GM11168 (cell line): ENCODE measurements around the gene RXFP4.
"Not testable (repeated sequence)": the region's sequence is repeated elsewhere in the genome, so short reads cannot be mapped to it uniquely, and the experiment has no call there.

Experiments used
- in situ Hi-C: fragments of 300-500 bp; cut with MboI; formaldehyde crosslinking; loops from one replicate; pipeline ENCODE4 v1.12.0; 2022; ENCODE audit warnings: low sequenced_read_pairs; ENCODE audit not compliant: unreplicated experiment

The RXFP4 gene

DNA sequence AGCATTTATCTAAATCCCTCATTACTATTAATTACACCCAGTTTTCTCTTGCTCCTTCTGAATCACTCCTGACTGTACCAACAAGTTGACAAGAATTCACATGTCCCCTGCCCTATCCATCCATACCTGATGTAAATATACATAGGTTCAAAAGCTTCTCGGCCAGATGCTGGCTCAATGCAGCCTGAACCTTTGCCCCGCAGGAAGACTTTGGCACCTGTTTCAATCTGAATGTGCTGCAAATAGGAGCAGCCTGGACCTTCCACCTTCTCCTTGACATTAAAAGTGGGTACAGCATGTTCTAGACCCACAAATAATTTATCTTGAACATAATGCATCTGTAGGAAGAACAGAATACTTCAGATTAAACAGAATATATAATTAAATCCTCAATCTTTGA, 15.9 kb upstream of the RXFP4 start:
- in situ Hi-C loops, result no loop called here

DNA sequence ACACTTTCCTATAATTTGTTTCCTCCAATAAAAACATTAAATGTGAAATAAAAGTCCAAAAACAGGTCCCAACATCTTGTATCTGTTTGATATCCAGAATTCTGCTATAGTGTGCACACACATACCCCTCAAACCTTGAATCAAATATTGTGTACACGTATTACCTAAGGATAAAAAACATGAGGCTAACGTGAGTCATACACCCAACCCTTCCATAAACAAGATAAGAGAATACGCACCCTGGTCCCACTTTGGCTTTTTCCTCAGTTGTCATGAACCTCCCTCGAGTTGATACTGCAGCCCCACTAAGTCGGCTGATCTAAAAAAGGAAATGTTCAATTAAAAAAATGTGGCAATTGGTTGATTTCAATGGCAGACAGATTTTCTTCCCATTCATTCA, 12.4 kb upstream of the RXFP4 start:
- in situ Hi-C loops, result no loop called here

DNA sequence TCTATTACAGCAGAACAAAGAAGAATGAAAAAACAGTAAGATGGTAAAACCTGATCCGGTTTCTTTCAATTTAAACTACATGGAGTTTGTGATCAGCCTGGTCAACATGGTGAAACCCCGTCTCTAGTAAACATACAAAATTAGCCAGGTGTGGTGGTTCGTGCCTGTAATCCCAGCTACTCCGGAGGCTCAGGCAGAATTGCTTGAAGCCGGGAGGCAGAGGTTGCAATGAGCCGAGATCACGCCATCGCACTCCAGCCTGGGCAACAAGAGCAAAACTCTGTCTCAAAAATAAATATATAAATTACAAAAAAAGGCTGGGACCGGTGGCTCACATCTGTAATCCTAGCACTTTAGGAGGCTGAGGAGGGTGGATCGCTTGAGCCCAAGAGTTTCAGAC, 10.7 kb upstream of the RXFP4 start:
- in situ Hi-C loops, result not testable (repeated sequence)

DNA sequence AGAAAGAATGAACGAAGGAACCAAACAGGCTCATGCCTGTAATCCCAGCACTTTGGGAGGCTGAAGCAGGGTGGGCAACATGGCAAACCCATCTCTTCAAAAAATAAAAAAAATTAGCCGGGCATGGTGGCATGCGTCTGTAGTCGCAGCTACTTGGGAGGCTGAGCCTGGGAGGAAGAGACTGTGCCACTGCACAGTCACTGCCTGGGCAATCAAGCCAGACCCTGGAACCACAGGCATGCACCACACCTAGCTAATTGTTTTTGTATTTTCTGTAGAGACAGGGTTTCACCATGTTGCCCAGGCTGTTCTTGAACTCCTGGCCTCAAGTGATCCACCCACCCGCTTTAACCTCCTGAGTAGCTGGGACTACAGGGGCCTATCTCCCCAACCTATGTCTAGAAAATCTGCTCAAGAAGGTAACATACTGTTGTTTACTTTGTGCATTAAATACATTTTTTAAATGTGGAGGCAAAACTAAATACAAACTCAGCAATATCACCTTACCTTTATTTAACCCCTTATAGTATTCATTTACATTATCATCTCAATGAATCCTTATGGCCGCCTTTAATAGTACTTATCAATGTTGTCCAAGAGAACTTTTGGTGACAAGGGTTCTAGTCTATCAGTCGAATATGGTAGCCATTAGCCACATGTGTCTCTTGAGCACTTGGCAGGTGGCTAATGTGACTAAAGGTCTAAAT, 10.0 kb upstream of the RXFP4 start:
- in situ Hi-C loops, result no loop called here

DNA sequence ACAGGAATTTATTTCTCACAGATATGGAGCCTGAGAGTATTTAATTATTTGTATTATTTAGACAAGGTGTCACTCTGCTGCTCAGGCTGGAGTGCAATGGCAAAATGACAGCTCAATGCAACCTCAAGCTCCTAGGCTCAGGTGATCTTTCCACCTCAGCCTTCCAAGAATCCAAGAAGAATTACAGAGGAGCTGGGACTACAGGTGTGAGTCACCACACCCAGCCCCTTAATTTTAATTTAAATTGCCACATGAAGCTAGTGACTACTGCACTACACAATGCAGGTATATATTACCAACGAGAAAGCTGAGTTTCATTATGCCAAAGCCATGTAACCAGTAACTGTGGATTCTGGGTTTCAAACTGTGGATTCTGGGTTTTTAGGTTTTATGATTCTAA, 9.4 kb upstream of the RXFP4 start:
- in situ Hi-C loops, result no loop called here

DNA sequence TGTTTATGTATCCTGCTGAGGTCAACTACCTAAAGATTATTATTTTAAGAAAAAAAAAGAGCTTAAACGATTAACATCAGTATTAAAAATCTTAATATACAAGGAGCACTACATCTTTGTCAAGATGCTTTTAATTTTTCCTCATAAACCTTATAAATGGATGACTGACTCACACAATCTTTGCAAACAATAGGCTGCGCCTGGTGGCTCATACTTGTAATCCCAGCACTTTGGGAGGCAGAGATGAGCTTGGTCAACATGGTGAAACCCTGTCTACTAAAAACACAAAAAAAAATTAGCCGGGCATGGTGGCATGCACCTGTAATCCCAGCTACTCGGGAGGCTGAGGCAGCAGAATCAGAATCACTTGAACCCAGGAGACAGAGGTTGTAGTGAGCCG, 9.0 kb upstream of the RXFP4 start:
- in situ Hi-C loops, result no loop called here

DNA sequence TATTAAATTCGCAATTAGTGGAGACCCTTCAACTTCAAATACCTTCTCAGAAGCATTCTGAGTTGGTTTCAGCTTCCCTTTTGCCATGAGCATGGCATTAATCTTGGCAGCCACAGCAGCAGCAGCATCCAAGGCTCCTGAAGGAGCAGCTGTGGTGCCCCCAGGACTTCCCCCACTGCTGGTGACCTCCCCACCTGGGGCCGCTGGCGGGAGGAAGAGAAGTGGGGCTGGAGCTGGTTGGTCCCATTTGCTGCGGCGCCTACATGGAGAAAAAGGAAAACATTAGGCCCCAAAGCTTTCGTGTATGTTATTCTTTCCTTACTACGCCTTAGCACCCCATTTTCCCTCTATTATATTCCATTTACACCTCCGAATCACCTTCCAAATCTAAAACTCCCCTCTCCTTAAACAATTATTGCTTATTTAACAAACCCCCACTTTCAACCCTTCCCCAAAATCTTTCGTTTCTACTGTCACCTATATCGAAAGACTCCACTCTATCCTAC, 7.8 kb upstream of the RXFP4 start:
- in situ Hi-C loops, result no loop called here

DNA sequence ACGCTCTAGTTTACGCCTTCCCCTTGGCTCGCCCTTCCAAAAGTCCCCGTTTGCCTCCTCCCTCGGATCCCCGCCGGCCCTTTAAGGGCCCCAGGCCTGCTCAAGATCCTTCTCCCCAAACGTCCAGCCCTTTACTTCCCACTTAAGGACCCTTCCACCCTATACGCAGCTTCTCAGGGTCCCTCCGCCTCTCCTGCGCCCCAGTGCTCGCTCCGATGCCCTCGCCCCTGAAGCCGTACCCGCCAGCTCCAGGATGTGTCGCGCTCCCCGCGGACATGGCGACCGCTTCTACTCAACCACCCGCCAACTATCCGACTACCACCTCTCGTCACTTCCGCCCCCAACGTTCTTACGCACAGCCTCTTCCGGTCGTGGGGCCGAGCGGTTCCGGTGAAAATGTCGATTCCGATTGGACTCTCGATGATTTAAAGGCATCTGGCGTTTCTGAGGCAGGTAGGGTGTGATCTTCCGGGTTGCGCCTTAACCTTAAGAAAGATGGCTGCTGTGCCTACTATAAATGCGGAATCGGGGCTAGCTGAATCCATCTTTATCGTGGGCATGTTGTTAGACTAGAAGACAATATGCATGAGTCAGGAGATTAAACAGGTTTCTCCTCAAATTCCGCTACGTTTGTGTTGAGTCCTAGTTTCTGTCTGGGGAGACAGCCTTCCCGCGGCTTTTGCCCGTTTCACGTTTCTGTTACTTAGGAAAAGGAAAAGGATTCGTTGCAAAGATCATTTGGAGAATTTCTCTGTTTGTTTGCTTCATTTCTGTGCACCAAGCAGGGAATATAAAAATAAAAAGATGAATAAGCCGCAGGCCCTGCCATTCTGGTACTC, 7.1 kb upstream of the RXFP4 start, which contains the start of gene KHDC4:
TSS of gene KHDC4 (minus strand) at position 317 of the 839 bp plus-strand sequence. CDS start at position 277, 40 bp downstream.
- in situ Hi-C loops, result no loop called here

DNA sequence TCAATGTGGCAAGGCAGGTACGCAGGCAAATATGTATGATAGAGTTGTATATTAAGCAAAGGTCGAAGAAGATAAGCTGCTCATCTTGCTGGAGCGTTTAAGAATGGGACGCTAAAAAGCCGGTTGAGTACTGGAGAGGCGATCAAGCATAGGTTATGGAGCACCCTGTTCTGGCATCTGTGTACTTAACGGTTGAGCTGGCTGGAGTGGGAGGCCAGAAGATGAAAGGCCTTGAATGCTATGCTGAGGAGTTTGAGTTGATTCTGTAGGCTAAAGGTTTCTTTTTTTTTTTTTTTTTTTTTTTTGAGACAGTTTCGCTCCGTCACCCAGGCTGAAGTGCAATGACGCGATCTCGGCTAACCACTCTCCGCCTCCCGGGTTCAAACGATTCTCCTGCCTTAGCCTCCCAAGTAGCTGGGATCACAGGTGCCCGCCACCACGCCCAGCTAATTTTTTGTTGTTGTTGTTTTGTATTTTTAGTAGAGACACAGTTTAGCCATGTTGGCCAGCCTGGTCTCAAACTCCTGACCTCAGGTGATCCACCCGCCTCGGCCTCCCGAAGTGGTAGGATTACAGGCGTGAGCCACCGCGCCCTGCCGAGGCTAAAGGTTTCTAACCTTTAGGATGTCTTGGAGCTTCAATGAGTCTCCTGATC, 6.4 kb upstream of the RXFP4 start:
- in situ Hi-C loops, result loop anchor here (5.0 kb wide), 1 partner anchor 52 kb away; no protein-coding TSS in a partner anchor

DNA sequence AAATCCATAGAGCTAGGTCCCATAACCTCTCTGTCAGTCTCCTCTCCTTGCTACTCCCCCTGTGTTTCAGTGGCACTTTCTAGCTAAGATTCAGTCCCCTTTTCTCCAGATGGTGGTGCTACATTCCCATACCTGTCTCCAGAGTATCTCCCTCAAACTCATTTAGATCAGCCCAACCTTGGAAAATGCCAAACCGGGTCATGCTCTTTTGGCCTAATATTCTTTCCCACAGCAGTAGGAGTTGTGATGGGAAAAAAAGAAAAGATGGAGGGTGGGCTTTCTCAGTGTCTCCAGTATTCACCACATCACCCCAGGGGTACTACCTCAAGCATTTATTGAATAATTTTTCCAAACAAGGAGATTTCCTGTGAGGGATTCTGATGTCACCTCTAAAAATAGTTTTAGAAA, 3.2 kb upstream of the RXFP4 start:
- in situ Hi-C loops, result loop anchor here (5.0 kb wide), 1 partner anchor 49 kb away; no protein-coding TSS in a partner anchor

DNA sequence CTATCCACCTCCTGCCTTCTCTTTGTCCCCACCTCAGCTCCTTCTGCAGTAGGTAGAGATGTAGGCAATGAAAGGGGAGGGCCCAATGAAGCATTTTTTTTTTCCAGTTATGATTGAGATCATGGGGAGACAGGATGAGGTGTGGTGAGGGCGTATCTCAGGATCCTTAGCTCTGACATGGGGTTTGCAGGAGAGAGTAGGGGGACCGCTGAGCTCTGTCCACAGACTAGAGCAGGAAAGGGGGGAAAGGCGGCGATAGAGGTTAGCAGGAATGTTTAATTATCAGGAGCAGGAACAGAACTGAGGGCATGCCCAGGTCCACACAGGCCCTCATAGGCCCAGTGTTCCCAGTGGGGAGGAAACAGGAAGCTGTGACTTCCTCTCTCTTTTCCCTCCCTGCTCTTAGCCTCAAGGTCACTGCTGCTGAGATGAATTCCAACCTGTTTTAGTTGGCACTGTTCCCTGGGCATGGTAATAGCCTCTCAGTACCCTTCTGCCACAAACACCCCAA, 901 bp upstream of the RXFP4 start:
- in situ Hi-C loops, result no loop called here

DNA sequence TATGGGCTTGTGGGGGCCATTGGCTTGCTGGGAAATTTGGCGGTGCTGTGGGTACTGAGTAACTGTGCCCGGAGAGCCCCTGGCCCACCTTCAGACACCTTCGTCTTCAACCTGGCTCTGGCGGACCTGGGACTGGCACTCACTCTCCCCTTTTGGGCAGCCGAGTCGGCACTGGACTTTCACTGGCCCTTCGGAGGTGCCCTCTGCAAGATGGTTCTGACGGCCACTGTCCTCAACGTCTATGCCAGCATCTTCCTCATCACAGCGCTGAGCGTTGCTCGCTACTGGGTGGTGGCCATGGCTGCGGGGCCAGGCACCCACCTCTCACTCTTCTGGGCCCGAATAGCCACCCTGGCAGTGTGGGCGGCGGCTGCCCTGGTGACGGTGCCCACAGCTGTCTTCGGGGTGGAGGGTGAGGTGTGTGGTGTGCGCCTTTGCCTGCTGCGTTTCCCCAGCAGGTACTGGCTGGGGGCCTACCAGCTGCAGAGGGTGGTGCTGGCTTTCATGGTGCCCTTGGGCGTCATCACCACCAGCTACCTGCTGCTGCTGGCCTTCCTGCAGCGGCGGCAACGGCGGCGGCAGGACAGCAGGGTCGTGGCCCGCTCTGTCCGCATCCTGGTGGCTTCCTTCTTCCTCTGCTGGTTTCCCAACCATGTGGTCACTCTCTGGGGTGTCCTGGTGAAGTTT, 550 bp downstream of the RXFP4 start:
- in situ Hi-C loops, result no loop called here

DNA sequence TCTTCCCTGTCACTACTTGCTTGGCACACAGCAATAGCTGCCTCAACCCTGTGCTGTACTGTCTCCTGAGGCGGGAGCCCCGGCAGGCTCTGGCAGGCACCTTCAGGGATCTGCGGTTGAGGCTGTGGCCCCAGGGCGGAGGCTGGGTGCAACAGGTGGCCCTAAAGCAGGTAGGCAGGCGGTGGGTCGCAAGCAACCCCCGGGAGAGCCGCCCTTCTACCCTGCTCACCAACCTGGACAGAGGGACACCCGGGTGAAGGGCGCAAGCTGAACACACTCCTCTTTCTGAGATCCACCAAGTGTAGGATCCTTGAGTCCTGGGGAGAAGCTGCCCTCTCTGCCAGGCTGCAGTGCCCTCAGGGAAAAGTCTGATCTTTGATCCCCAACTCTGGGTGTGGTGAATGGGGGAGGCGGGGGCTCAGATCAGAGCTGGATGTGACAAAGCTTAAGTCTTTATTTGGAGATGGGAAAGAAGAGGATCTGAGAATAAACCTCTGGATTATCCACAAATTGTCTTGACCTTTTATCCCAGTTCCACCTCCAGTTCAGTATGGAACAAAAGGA, 1.2 kb downstream of the RXFP4 start:
- in situ Hi-C loops, result no loop called here

DNA sequence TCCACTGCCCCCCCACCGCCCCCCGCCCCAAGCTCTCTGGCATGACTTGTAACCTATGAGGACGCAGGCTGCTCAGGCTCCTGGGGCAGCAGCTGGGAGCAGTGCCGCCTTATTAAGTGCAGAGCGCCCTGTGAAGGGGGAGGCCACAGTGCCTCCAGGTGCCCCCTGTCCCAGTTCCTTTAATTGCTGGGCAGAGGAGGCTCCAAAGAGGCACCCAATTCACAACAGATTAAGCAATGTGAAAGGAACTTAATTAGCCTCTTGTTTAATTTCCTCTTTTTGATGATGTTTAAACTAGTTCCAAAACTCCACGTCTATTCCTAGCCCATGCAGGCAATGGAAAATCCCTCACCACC, 3.0 kb downstream of the RXFP4 start:
- in situ Hi-C loops, result no loop called here

DNA sequence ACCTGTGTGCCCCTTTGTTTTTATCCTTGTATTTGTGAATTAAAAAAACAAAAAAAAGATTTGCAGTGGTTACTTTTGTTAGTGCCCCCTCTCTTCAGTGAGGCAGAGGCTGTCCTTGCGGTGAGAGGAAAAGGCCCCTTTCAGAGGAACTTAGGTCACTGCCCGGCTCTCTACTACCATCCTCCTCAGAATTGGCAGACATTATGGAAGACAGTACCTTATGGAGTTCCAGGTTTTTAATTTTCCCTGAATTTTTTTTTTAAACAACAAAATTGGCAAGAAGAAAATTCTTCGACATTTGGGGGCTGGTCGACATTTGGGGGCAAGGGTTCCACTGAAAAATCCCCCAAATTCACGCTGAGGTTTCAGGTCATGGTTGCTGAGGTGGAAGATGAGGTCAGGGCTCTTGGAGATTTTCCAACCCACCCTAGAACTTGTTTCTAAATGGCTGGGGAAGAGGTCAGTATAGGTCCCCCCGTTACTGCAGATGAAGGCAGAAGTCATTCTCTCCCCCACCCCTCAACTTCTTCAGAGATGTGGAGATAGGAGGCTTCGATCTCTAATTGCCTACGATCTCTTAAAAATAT, 5.3 kb downstream of the RXFP4 start:
- in situ Hi-C loops, result no loop called here

DNA sequence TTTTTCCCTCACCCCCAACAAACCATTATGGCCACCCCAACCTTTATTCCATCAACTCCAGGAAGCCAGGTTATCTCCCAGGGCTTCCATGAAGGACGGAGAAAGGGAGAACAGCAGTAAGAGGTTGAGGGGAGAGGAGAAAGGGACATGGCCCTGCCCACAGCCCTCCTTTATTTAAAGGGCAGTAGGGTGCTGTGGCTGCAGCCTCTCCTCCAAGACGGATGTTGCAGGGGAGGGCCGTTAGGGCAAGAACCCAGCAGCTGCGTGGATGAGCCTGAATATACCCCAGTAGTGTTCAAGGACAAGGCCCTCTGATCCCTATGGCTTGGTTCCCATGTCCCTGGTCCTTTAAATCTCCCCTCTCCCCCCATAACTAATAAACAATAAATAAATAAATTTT, 5.9 kb downstream of the RXFP4 start:
- in situ Hi-C loops, result no loop called here

DNA sequence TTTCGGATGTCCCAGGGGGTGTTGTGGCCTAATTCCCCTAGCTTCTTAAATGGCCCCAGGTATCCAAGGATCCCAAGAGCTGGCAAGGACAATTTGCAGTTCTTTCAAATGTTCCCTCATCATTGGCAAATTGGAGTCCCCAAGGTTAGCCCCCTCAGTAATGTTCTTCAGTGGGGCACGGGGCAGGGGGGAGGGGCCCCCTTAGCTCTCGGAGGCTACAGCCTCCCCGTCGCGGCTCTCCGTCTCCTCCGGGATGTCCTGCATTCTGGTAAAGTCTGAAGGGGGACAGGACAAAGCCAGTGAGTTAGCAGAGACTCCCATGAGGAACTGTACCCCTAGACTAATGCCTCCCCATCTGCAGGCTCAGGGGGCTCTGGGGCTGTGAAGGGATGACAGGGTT, 6.3 kb downstream of the RXFP4 start:
- in situ Hi-C loops, result no loop called here

DNA sequence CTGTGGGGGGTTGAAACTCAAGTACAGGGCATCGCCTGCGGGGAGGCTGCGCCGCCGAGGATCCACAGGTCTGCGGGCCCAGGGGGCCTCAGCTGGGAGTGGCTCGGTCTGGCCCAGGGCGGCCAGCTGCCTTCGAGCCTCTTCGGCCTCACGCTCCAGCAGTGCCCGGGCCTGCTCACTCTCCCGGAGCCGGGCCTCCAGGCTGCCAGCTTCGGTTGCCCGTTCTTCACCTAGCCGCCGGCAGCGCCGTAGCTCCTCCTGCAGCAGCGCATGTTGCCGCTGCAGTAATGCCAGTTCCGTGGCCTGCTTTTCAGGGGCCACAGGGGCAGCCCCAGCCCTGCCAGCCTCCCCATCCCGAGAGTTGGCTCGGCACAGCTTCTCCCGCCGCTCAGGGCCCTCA, 9.4 kb downstream of the RXFP4 start:
- in situ Hi-C loops, result no loop called here

DNA sequence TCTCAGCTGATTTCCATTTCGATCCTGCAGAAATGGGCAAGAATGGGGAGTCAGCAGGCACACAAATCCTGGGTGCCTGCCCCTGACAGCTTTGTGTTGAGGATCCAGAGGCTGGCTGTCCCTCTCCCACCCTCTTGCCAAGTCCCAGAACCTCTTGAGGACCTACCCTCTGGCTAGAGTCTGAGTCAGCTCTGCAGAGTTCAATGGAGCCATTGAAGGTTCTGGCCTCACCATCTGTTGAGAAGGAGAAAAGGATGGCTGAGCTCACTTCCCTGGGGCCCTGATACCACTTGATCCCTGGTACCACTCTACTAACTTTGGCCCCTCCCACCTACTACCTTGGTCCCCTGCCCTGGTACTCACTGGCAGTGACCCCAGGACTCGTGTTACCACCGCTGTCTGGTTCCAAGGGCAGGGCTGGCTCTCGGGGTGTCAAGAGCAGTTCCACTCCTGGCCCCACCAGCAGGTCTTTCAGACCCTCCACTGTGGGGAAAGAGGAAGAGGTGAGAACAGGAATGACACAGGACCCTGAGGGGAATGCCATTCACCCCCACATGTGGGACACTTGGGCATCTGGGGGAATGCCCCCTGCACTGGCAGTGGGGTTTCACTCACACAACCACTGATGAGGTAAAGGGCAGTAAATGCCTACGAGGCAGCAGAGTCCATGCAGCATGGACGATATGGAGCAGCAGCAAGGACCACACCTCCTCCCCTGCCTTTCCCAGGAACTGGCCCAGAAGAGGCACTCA, 10.5 kb downstream of the RXFP4 start:
- in situ Hi-C loops, result no loop called here
